Measurements from ENCODE around the gene TMEM121.
"Not testable (repeated sequence)": the region's sequence is repeated elsewhere in the genome, so short reads cannot be mapped to it uniquely, and the experiment has no call there.

Gene TMEM121

GRCh38 chr14:105567164-105568103, 41.1 kb downstream of the TMEM121 start:
- not testable (repeated sequence) for H3K27me3 ChIP-seq (ENCODE audit: control insufficient read depth, low read length); H3K9me3 ChIP-seq (ENCODE audit: control insufficient read depth, insufficient read depth, low read length); H4K20me1 ChIP-seq (ENCODE audit: control insufficient read depth, insufficient read depth, low read depth, low read length); H3K9me2 ChIP-seq (replicated peaks; ENCODE audit: control insufficient read depth, low read length)
- peak overlapping the region; percentile 48 for H3K4me2 ChIP-seq (ENCODE audit: low read length)
- H3K27ac ChIP-seq (ENCODE audit: low read depth, low read length) = peak overlapping the region; percentile 93
- peak overlapping the region; percentile 35; the same call in 1 of the 2 replicates for H3K4me3 ChIP-seq (ENCODE audit: low read length)
- peaks cover 54% of the 10 kb centered on the region for H3K79me2 ChIP-seq (ENCODE audit: control insufficient read depth, low read length)
- H3K4me1 ChIP-seq (ENCODE audit: control insufficient read depth, low read length) = peaks cover 94% of the 10 kb centered on the region
- peaks cover 23% of the 10 kb centered on the region for H3K36me3 ChIP-seq (ENCODE audit: control insufficient read depth, low read length)
- peaks cover 21% of the 10 kb centered on the region for H3F3A ChIP-seq (ENCODE audit: control insufficient read depth, insufficient read depth)

- peaks cover 24% of the 10 kb centered on the region for H3F3A ChIP-seq (ENCODE audit: control insufficient read depth, insufficient read depth)
- peaks cover 23% of the 10 kb centered on the region for H3K36me3 ChIP-seq (ENCODE audit: control insufficient read depth, low read length)
- H3K9me2 ChIP-seq (replicated peaks; ENCODE audit: control insufficient read depth, low read length); H3K27me3 ChIP-seq (ENCODE audit: control insufficient read depth, low read length); H3K9me3 ChIP-seq (ENCODE audit: control insufficient read depth, insufficient read depth, low read length); H4K20me1 ChIP-seq (ENCODE audit: control insufficient read depth, insufficient read depth, low read depth, low read length): not testable (repeated sequence)
- peaks cover 94% of the 10 kb centered on the region for H3K4me1 ChIP-seq (ENCODE audit: control insufficient read depth, low read length)
- peaks cover 47% of the 10 kb centered on the region for H3K79me2 ChIP-seq (ENCODE audit: control insufficient read depth, low read length)
- H3K4me2 ChIP-seq (ENCODE audit: low read length) = peak overlapping the region; percentile 57
- H3K27ac ChIP-seq (ENCODE audit: low read depth, low read length) = peak overlapping the region; percentile 93
- peak overlapping the region; percentile 35; the same call in 1 of the 2 replicates for H3K4me3 ChIP-seq (ENCODE audit: low read length)
These were observed 41.9 kb downstream of the TMEM121 start for GRCh38 chr14:105568140-105568843.

DNA sequence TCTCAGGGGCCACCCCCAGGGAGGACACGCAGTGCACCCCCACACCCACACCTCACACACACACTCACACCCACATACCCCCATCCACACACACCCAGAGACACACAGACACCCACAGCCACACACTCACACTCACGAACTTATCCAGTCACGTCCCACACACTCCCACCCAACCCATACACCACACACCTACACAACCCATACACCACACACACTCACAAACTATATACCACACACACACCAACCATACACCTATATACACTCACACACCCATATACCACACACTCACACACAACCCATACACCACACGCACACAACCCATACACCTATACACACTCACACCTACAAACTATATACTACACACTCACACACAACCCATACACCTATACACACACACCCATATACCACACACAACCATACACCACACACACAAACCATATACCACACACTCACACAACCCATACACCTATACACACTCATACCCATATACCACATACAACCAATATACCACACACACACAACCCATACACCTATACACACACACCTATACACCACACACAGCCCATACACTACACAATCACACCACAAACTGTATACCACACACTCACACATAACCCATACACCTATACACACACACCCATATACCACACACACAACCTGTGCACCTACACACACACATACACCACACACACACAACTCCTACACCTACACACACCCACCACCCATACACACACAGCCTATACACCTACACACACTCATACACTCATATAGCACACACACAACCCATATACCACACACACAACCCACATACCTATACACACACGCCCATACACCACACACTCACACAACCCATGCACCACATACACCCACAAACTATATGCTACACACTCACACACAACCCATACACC, 42.7 kb downstream of the TMEM121 start:
- H3K4me3 ChIP-seq (ENCODE audit: low read length) = peak overlapping the region; percentile 62
- H3K79me2 ChIP-seq (ENCODE audit: control insufficient read depth, low read length) = peaks cover 40% of the 10 kb centered on the region
- H3K9me3 ChIP-seq (ENCODE audit: control insufficient read depth, insufficient read depth, low read length) = peaks cover 9% of the 10 kb centered on the region; the same call in 1 of the 2 replicates
- no peaks in the 10 kb centered on the region for H3K27me3 ChIP-seq (ENCODE audit: control insufficient read depth, low read length)
- H3K27ac ChIP-seq (ENCODE audit: low read depth, low read length) = peak overlapping the region; percentile 93
- H3K4me1 ChIP-seq (ENCODE audit: control insufficient read depth, low read length) = peaks cover 94% of the 10 kb centered on the region
- H3F3A ChIP-seq (ENCODE audit: control insufficient read depth, insufficient read depth) = peaks cover 25% of the 10 kb centered on the region
- peak overlapping the region; percentile 57 for H3K4me2 ChIP-seq (ENCODE audit: low read length)
- no peaks in the 10 kb centered on the region for H4K20me1 ChIP-seq (ENCODE audit: control insufficient read depth, insufficient read depth, low read depth, low read length)
- no peaks in the 10 kb centered on the region for H3K9me2 ChIP-seq (replicated peaks; ENCODE audit: control insufficient read depth, low read length)
- H3K36me3 ChIP-seq (ENCODE audit: control insufficient read depth, low read length) = peaks cover 23% of the 10 kb centered on the region
- TF ChIP-seq, protein P1, sequence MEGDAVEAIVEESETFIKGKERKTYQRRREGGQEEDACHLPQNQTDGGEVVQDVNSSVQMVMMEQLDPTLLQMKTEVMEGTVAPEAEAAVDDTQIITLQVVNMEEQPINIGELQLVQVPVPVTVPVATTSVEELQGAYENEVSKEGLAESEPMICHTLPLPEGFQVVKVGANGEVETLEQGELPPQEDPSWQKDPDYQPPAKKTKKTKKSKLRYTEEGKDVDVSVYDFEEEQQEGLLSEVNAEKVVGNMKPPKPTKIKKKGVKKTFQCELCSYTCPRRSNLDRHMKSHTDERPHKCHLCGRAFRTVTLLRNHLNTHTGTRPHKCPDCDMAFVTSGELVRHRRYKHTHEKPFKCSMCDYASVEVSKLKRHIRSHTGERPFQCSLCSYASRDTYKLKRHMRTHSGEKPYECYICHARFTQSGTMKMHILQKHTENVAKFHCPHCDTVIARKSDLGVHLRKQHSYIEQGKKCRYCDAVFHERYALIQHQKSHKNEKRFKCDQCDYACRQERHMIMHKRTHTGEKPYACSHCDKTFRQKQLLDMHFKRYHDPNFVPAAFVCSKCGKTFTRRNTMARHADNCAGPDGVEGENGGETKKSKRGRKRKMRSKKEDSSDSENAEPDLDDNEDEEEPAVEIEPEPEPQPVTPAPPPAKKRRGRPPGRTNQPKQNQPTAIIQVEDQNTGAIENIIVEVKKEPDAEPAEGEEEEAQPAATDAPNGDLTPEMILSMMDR (IDR thresholded peaks at IDR 0.05; ENCODE audit: low read depth, low read length, poor library complexity, severe bottlenecking) = no peak
- TF ChIP-seq EZH2phosphoT487 (IDR thresholded peaks at IDR 0.05; ENCODE audit: borderline replicate concordance, low read length) = no peak

- peaks cover 25% of the 10 kb centered on the region for H3F3A ChIP-seq (ENCODE audit: control insufficient read depth, insufficient read depth)
- H3K9me3 ChIP-seq (ENCODE audit: control insufficient read depth, insufficient read depth, low read length) = peaks cover 9% of the 10 kb centered on the region; the same call in 1 of the 2 replicates
- peak overlapping the region; percentile 93 for H3K27ac ChIP-seq (ENCODE audit: low read depth, low read length)
- no peak for TF ChIP-seq EZH2phosphoT487 (IDR thresholded peaks at IDR 0.05; ENCODE audit: borderline replicate concordance, low read length)
- TF ChIP-seq, protein P1 (IDR thresholded peaks at IDR 0.05; ENCODE audit: low read depth, low read length, poor library complexity, severe bottlenecking) = no peak
- no peaks in the 10 kb centered on the region for H4K20me1 ChIP-seq (ENCODE audit: control insufficient read depth, insufficient read depth, low read depth, low read length)
- H3K36me3 ChIP-seq (ENCODE audit: control insufficient read depth, low read length) = peaks cover 23% of the 10 kb centered on the region
- peak overlapping the region; percentile 57 for H3K4me2 ChIP-seq (ENCODE audit: low read length)
- H3K4me1 ChIP-seq (ENCODE audit: control insufficient read depth, low read length) = peaks cover 89% of the 10 kb centered on the region
- no peaks in the 10 kb centered on the region for H3K9me2 ChIP-seq (replicated peaks; ENCODE audit: control insufficient read depth, low read length)
- peak overlapping the region; percentile 62 for H3K4me3 ChIP-seq (ENCODE audit: low read length)
- H3K79me2 ChIP-seq (ENCODE audit: control insufficient read depth, low read length) = peaks cover 33% of the 10 kb centered on the region
- no peaks in the 10 kb centered on the region for H3K27me3 ChIP-seq (ENCODE audit: control insufficient read depth, low read length)
These were observed 44.1 kb downstream of the TMEM121 start for GRCh38 chr14:105570482-105570881.

GRCh38 chr14:105571181-105571951, 45.0 kb downstream of the TMEM121 start:
- Histone ChIP-seq H3F3A (ENCODE audit: control insufficient read depth, insufficient read depth) (peaks cover 25% of the 10 kb centered on the region), H3K36me3 (ENCODE audit: control insufficient read depth, low read length) (peaks cover 23% of the 10 kb centered on the region), H3K79me2 (ENCODE audit: control insufficient read depth, low read length) (peaks cover 33% of the 10 kb centered on the region), H3K27ac (ENCODE audit: low read depth, low read length) (peak overlapping the region; percentile 93), H3K4me3 (ENCODE audit: low read length) (peak overlapping the region; percentile 62), H3K4me2 (ENCODE audit: low read length) (peak overlapping the region; percentile 57), H3K4me1 (ENCODE audit: control insufficient read depth, low read length) (peaks cover 94% of the 10 kb centered on the region)
- not testable (repeated sequence) for H3K27me3 ChIP-seq (ENCODE audit: control insufficient read depth, low read length); H4K20me1 ChIP-seq (ENCODE audit: control insufficient read depth, insufficient read depth, low read depth, low read length); H3K9me3 ChIP-seq (ENCODE audit: control insufficient read depth, insufficient read depth, low read length); H3K9me2 ChIP-seq (replicated peaks; ENCODE audit: control insufficient read depth, low read length)
